NCI-H2107 (cell line): ENCODE results near the gene RFT1.

ENCODE experiments used
- DNase-seq: peaks from one replicate; lab custom pipeline; 2025; lab: John Stamatoyannopoulos, UW

Gene RFT1

DNA sequence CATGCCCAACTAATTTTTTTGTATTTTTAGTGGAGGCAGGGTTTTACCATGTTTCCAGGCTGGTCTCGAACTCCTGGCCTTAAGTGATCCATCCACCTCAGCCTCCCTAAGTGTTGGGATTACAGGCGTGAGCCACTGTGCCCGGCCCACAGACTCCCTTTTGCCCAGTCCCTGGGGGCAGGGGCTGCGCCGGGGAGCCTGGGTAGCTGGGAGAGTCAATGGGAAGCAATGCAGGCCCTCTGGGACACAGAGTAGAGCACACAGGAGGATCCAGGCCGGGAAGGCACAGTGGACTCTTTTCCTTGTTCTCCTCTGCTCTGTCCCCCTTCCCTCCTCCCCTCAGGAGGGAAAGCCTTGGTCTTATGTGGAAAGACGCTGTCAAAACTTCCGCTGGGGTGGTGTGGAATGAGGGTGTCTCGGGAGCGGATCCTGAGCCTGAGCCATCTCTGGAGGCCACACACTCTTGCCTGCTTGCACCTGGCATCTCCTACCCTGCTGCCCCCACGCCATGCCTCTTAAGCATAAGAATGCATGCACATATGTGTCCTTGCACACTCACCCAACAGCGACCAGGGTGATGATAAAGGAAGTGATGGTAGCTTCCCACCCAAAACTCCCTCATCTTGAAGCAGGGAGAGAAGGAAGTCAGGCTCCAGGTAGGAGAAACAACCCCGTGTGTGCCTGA is 18.9 kb upstream of the RFT1 start:
- no peak for DNase-seq

DNA sequence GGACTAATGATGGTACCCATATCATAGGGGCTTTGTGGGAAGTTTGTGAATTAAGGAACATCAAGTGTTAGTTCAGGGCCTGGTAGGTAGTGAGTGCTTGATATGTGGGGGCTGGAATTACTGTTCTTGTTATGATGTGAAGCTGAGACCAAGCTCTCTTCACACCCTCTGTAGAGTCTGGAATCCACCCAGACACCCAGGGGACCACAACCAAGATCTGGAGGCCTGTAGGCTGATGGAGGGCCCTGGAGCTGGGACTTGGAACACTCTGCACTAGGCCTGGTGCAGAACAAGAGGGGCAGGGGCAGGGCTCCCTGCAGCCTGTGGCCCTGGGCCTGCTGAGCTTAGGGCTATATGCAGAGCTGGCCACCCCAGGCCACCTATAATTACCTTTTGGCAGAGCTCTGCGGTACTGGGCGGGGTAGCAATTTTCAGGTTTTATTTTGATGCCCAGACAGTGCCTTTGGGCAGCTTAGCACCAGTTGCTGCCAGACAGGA is 17.7 kb upstream of the RFT1 start:
- DNase-seq, result no peak

DNA sequence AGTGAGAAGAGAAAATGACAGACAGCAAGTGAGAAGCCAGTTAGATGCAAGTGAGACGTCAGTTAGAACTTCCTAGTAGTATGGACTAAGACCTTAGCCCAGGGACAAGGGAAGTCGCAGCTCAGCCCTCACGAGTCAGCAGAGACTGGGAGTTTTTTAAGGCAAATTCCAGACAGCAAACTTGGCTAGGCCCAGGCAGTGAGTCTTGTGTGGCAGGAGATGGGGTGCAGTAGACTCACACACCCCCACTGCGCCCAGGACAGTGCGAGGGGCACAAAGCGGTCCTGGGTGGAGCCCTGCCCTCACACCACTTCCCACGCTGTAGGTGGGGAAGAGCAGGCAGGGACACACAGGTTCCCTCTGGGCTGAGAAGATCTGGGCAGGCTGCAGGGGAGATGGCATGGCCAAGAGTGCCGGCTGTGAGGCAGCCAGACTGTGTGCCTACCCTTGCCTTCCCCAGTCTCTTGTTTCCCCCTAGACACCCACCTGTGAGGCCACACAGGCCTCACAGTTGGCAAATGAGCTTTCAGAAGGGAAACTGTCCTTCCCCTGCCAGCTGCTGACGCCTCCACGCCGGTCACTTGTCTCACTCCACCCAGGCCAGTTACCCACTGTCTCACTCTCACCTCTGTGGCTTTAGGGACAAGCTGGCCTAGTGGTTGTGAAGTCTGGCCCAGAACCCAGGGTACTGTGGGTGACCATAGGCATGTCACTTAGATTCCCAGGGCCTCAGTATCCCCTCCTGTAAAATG is 17.1 kb upstream of the RFT1 start:
- no peak for DNase-seq

DNA sequence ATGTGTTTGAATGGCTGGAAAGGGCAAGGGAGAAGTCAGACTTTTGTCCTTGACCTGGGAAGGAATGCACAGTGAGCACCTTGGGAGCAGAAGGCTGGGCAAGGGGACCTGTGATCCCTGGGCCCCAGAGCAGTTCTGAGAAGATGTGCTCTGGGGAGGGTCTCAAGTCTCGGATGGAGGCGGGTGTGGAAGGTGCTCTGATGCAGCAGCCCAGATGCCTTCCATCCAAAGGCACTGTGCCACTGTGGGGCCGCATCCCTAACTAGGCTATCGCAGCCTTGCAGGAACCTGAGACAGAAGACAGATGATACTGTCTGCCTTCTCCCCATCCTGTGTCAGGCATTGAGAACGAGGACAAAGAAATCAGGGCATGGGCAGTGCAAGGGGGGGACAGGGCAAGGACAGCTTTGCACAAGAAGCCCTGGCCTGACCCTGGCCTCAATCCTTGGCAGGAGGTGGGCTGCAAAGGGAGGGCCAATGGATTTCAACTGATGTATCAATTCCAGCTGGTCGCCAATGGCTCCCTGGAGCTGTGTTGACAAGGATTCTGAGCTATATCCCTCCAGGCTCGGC is 16.2 kb upstream of the RFT1 start:
- no peak for DNase-seq

DNA sequence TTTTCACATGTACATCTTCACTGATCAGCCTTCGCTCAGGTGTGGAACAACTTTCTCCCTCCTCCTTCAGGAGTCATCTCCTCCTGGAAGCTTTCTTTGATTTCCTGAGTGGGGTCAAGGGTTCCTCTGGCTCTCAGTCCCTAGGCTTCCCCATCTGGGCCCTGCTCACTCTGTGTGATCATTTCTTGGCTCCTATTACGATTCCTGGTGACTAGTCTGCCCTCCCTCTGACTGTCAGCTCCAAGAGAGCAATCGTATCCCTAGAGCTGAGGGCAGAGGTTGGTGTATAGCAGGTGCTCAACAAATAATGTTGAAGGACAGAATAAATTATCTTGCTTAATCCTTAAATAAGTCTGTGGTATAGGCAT is 15.5 kb upstream of the RFT1 start:
- no peak for DNase-seq

DNA sequence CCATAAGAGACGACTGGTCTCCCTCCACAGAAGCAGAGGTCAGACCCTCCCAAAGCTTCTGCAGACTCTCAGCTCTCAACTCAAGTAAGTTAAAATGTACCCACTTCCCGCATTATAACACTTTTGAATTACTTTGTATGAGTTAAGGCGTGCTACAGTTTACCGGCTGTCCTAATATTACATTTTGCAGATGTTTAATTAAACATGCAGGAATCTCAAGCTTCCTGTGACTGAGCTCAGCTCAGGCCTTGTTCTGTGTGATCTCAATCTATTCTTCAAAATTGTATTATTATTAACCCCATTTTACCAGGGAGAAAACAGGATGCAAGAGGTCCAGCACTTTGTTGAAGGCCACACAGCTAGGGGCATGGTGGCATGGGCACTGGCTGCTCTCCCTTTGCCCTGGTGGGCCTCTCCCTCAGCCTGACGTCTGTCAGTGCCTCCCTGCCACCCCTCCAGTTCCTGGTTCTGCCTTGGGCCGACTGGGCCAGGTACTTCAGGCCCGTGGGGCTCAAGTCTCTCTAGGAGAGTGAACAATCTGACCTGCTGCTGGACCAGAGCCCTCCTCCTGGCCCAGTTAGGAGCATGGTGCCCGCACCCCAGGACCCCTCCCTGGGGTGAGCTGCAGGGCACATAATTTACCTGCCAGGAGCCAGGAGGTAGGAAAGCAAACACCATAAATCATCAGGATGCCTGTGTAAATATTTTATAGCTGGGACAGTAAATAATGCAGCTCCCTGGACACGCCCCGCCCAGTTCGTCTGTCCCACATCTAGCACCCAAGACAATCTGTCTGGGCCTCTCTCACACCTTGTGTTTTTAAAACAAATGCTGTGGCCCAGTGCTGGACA is 14.9 kb upstream of the RFT1 start:
- no peak for DNase-seq

DNA sequence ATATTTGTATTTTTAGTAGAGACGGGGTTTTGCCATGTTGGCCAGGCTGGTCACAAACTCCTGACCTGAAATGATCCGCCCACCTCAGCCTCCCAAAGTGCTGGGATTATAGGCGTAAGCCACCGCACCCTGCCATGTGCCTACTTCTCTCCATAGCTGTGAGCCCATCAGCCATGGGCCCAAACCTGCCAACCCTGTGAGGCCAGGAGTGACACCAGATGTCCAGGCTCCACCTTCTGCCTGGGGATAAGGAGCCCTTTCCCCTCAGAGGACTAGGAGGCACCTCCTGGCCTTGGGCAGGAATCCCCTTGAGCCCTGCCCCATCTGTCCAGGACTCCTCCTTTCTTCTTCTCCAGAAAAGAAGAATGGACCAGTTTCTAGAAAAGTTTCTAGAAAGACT is 14.2 kb upstream of the RFT1 start:
- no peak for DNase-seq

DNA sequence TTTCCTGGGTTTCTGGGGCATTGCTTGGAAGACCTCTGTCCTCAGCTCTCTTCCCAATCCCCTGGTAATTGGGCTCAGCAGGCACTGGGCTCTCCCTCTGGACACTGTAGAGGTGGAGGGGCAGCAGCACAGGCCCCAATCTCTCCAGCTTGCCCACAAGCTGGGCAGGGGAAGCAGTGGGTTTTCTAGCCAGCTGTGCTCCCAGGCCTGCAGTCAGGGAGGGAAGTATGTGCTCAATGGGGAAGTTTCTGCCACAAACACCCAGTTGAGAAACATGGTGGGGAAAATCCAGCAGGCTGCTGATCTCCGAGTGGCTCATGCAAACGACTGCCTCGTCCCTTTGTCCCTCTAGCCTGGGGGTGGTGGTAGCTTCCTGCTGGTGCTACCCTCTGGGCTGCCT is 12.8 kb upstream of the RFT1 start:
- DNase-seq, result no peak

DNA sequence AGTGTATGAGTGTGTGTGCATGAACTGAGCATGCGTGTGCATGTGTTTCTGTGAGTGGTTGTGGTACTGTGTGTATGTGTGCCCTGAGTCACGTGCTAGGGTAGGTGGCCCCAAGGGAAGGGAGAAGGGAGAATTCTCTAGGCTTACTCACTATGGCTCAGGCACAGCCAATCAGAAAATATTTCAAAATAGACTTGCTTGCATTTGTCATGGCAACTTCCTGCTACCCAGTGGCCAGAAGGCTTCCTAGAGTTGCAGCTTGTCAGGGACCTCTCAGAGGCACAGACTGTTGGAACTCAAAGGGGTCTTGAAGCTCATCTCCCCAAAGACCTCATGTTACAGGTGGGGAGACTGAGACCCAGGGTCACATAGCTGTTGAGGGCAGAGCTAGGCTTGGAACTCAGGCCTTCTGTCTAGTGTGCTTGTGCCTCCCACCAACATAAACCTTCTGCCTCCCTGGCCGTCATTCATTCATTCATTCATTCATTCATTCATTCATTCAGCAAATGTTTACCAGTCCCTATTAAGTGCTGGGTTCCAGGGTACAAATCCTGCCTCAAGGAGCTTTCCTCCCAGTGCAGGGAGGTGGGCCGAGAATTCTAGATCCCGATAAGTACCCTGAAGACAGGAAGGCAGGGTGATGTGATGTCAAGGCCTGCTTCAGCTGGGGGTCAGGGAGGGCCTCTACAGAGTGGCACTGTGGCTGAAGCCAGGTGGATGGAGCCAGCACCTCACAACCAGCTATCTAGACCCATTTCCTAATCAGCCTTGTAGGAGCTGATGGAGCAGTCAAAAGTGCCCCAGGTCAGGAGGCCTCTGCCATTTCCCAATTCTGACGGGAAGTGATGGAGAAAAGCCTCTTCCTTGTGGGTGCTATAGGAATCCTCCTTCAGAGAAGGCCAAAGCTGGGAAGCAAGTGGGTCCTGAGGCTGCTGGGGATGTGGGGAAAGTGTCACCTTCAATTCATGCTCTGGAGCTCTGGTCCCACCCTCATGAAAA is 10.9 kb upstream of the RFT1 start:
- DNase-seq, result no peak

DNA sequence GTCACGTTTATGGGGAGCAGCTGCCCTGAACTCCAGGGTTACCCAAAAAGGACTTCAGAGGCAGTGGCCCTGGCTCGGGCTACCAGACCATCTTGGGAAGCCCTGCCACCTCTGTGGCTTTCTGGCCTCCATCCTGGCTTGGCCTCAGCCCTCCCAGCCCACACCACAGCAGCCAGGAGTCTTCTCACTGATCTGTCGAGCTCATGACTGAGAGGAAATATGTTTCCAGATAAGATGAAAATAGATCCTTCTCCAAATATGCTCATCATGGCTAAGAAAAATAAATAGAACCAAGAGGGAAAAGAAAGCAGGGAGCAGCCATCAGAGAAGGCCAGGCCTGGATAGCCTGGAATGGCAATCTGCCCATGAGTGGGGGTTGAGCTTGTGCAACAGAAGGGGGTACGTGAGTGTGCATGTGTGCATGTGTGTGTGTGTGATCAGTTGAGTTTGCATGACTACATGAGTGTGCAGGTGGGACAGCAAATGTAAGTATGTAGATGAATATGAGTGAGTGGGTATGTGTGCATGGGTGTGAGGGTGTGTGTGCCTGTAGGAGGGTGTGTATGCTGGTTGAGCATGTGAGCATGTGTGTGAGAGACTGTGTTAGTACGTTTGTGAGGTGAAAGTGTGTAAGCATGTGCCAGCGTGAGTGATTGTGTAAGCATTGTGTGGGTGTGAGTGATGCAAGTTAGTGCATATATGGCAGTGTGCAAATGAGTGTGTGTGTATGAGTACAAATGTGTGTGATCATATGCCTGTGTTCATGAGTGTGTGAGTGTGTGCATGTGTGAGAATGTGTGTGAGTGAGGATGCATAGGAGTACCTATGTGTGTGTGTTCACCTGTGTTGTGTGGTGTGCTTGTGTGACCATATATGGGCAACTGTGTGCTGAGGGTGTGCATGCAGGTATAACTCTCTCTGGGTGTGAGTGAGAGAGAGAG is 9.9 kb upstream of the RFT1 start:
- DNase-seq, result no peak

DNA sequence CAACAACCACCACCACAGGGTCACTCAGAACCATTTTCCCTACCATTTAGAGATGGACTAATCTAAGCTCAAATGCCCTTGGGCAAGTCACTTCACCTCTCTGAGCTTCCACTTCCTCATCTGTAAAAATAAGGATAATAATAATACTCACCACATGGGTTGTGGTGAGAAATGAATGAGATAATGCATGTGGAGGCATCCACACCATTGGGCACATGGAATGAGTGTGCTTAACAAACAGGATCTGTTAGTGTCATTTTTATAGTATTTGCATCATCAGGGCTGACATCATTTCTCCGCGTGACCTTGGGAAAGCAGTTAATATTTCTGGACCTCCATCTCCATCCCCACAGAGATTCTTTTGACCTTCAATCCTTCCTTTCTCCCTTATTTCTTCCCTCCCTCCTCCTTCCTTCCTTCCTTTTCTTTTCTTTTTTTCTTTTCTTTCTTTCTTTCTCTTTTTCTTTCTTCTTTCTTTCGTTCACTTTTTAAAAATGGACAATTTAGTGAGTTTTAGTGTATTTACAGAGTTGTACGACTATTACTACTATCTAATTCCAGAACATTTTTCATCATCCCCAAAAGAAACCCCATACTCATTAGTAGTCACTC is 7.7 kb upstream of the RFT1 start:
- DNase-seq, result no peak

DNA sequence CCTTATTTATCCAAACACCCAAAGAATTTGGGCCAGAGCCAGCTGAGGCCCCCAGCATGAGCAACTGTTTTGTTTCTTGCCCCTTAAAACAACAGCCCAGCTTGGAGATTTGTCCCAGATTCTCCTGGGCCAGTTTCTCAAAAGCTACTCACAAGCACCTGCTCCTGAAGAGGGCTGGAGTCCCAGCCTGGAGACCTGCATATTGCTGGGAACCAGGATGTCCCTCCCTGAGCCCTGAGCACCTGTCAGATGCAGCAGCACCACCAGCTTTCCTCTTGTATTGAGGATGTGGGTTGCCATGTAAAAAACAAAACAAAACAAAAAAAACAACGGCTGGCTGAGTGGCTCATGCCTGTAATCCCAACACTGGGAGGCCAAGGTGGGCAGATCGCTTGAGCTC is 7.0 kb upstream of the RFT1 start:
- peak; percentile 25 for DNase-seq

DNA sequence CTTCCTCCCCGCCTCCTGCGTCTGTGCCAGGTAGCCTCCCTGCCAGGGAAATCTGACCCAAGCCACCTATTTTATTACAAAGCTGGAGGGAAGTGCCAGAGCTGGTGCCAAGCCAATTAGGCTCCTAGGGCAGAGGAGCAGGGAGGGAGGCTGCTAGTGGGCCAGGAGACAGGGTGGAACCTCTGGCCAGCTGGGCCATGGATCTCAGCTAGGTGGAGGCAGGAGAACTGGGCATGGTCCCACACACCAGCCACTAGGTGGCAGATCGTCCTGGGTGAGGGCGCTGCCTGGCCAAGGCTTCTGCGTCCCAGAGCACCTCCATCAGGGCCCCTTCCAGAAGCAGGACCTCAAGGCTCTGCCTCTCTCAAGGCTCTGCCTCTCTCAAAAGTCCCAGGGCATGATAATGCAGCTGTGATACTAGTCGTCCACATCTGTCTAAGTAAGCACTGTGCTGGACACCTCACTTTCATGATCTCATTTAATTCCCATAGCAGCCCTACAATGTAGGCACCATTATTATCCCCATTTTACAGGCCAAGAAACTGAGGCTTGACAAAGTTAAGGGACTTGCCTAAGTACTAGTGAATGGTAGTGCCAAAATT is 4.5 kb upstream of the RFT1 start:
- DNase-seq, result peak; percentile 63

DNA sequence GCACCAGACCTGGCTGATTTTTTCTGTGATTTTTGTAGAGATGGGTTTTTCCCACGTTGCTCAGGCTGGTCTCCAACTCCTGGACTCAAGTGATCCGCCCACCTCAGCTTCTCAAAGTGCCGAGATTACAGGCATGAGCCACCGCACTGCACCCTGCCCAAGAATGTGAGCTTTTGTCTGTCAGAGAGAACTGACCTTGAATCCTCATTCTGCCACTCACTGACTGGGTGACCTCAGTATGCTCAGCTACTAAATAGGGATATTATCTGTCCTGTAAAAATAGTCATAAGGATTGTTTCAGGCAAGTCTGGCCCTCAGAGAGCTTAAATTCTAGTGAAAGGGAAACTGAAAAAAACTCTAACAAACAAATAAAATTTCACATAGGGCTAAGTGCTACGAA is 2.1 kb upstream of the RFT1 start:
- no peak for DNase-seq

DNA sequence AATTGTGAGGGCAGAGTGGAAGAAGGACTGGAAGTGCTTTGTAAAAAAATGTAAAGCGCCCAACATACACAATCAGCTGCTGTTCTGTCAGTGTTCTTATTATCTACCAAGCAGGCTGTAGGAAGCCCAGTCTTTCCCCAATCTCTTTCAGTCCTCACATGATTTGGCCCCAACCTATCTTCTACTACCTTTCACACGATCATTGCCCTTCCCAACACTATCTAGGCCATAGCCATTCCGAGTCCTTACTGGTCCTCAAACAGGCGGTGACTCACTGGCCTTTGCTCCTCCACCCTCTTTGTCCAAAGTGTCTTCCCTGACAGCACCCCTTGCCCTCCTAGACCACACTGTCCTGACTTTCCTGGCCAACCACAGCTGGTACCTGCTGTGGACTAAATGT is 861 bp upstream of the RFT1 start:
- DNase-seq, result no peak

DNA sequence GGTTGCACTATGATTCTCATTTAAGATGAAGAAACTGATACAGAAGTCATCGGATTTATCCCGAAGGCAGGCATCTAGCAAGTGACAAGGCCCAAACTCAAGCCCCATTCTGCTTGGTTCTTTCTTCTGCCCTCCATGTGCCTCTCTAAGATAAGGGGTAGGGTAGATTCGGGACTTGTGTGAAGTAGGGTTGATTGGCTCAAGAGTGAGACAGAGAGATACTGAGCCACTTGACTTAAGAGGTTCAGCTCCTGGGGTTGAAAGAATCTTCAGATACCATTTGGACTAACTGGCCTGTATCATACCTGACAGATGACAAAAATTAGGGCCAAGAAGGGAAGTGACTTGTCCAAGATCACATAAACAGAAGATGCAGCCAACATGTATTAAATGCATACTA is 891 bp downstream of the RFT1 start:
- no peak for DNase-seq

DNA sequence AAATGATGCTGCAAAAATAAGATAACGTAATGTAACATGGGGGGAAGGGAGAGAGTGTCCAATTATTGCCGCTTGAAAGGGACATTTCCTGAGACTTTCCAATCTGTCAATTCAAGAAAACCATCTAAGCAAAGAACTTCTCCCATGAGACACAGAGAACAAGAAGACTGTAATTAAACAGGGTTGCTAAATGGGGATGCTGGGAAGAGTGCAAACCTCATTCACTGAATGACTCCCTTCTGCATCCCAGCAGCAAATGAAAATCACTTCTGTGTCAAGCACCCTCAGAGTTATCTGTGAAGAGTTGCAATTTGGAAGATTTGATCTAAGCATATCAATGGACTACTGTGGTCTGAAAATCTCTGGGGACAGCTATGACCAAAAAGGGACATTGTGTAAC is 3.6 kb downstream of the RFT1 start:
- DNase-seq, result no peak

DNA sequence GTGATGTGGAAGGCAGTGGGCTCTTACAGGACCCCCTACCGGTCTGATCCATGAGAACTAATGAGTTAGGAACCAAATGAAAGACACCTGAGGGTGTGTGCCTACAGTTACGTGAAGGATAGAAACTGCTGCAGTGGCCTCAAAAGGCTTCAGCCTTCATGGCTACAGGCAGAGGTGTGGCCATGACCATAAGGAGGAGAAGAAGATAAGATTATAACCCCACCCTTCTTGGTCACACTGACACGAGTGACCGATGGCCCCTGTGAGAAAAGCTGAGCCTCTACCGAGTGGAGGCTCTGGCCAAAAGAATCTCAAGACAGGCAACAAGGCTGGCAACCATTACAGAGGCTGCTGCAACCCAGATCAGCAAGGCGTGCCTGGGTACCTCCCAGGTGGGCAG is 6.3 kb downstream of the RFT1 start:
- DNase-seq, result no peak

DNA sequence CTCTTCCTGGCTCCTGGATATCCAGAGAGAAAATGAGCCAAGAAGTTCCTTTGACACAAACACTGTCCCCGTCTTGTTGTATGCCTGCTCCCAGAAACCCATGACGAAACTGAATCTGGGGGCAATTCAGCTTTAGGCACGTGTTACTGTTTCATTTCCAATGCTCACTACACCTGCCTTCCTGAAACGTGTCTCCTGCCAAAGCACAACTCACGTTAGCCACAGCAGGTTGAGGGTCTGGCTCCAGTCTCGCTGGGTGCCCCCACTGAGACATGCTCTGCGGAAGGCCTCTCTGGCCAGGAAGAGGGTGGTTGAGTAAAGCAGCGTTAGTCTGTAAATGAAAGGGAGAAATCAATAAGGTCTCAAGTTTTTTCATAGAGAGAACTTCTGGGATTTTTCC is 6.7 kb downstream of the RFT1 start:
- no peak for DNase-seq
